Measurements from ENCODE around the gene SLC39A11.
"Not testable (repeated sequence)": the region's sequence is repeated elsewhere in the genome, so short reads cannot be mapped to it uniquely, and the experiment has no call there.

SLC39A11 gene

DNA sequence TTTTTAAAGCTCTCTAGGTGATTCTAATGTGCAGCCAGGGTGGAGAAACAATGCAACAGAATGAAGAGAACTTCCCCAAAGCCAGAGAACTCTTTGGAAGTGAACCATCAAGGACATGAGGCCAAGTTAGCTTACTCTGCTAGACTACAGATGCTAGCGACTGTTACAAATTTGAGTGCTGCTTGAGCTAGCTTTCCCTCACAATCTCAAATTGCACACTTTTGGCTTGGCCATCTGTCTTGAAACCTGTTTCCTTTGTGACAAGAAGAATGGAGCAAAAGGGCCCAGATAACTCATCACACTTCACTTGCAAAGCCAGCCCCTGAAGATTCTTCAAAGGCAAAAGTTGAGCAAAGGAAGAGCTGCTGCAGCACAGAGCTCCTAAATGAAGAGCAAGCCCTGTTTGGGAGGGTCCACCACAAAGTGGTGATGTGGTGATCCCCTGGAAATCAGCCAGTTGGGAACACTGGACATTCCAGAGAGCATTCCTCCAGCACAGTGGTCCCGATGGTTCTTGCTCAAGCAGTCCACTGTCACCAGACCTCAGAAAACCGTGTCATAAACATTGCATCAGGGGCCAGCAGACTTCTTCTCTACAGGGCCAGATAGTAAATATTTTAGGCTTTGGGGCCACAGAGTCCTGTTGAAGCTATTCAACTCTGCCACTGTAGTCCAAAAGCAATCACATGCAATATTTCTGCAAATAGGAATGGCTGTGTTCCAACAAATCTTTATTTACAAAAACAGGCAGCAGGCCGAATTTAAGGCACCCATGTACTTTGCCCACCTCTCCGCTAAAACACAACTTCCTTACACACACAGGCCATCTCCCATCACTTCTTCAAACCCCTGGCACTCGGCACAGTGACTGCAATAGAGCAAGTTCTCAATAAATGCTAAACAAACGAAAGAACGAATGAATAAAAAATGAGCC, 21.2 kb downstream of the SLC39A11 start:
- DNase-seq: no peak

DNA sequence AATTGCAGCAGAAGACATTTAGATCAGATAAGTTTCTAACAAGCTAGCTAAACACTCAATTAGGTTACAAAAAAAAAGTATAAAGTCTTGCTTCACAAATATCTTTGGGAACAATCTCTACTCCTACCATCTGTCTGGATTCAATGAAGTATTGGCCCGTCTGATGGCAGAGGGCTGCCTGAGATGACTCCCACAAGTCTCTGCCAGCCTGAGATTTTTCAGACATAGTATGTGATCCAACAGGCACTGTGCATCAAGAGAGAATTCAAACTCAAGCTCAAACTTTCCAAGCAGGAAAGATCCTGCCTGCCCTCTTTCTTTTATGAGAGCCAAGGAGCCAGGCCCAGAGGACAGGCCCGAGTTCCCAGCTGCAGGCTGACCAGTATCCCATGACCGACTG, 22.6 kb downstream of the SLC39A11 start:
- no peak for DNase-seq

DNA sequence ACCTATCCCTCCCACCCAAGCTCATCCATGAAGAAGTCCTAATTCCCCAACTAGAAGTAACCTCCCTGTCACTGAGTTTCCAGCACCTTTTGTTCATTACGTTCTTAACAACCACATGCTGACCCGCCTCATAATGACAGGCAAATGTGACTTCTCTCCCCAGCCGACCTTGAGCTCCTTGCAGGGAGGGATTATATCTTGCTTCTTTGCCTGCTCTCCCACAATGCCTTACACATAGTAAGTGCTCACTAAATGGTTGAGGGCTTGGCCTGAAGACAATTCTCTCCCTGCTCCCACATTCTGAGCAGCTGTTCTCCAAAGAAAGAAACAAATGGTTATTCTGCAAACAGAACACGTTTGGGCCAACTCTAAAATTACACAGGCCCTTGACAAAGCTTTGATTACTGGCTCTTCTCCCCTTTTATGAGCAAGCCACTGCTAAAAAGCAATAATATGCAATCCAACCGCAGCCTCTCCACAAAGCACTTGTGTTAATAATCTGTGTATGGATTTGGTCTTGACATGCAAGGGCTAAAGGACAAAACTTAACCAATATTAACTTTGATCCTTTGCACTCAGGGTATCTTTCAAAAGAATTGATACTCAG, 23.2 kb downstream of the SLC39A11 start:
- DNase-seq: no peak

DNA sequence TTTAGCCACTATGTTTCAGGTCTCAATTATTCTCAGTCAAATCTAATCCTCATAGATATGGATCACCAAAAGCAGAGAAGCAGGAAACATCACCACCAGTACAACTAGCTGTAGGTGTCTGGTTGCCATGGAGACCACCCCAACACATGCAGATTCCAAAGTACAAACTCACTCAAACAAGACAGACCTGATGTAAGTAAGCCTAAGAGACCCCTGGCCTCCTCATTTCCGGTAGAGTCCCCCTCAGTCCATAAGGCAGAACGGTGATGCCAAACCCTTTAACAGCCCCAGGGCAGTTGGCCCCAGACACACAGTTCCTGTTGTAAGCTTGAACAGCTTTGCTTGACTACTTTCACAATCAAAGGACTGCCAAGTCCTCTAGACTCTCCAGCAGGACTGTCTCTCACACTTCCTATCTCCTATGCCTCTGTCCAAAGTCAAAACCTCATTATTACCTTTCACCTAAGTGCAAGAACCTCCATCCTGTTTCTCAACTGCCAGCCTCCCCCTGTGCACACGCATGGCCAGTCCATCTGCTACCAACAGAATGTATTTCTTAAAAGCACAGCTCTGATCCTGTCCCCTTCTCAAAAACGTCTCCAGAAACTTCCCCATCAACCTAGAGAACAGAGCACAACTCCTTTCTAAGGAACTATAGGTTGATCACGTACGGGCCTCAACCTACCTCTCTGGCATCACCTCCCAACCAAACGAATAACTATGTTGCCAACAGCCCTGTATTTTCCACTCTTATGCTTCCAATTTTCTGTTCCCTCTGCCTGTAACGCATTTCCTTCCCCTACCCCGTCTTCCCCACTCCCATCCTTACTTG, 23.9 kb downstream of the SLC39A11 start:
- peak in 2 of 4 experiments; percentile 13 to 41 for DNase-seq

DNA sequence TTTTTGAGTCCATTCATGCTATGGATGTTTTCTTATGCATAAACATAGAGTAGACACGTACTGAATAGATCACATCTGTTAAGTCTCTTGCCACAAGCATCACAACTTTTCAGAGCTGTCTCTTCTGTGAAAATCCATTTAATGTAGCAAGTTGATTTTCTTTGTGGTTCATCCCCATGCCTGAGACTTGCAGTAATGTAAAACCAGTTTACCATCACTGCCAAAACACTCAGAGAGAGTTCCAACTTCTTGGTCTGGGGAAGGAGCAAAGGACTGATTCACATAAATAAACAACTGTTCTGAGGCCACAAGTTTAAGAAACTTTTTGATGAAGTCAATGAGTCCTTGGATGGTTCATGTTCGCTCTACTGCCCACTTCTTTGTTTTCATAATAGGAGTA, 24.8 kb downstream of the SLC39A11 start:
- DNase-seq: not testable (repeated sequence)

DNA sequence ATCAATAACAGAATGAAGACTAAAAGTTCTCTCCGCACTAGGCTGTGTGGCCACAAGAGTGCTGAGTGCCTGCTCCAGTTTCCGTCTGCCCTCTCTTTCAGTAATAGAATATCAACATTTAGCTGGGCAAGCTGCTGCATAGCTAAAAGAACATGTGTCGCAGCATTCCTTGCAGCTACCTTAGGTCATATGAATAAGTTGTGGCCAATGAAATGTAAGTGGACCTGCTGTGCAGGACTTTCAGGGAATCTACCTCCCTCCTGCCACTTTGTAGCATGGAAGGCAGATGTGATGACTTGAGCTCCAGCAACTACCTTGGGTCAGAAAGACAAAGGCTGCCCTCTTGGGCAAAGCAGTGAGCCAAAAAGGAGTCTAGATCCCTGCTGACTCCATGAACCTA, 25.4 kb downstream of the SLC39A11 start:
- DNase-seq: no peak

DNA sequence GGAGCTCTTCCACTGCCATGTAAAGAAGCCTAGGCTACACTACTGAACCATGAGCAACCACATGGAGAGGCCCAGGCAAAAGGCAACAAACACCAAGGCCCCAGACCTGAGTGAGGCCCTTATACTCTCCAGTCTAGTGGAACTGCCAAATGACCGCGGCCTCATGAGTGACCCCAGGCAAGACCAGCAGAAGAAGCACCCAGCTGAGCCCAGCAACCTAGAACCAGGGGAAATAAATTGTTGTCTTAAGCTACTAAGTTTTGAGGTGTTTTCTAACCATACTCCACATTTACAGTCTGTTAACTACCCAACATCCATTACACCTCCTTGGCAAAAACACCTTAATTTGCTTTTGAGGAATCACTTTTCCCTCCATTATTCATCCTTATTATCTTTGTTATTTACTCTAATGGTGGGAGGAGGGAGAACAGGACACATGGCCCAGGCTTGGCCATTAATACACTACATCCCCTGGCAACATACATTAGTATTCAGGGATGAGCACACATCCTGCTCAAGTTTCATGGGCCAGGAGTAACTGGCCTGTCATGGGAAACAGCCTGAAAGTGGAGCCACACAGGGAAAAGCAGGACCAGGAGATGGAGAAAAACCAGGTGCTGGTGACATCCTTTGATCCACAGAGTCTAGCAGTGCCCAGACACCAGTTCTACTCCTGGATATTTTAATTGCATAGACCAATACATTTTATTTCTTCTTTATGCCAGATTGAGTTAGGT, 26.2 kb downstream of the SLC39A11 start:
- no peak for DNase-seq

DNA sequence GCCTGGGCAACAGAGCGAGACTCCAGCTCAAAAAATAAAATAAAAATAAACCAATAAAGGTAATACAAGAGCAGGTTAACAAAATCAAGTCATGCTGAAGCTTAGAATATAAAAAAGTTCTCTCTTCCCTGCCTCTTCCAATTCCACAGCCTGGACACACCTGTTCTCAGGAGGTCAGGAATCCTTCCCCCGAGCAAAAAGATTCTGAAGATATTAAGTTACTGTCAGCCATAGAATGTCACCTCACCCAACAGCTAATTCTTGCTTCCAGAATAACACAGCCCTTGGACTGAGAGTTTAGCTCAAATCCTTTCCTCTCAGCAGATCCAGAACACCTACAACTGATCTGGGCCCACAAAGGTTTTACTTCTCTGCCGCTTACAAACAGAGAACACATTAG, 27.1 kb downstream of the SLC39A11 start:
- no peak for DNase-seq

DNA sequence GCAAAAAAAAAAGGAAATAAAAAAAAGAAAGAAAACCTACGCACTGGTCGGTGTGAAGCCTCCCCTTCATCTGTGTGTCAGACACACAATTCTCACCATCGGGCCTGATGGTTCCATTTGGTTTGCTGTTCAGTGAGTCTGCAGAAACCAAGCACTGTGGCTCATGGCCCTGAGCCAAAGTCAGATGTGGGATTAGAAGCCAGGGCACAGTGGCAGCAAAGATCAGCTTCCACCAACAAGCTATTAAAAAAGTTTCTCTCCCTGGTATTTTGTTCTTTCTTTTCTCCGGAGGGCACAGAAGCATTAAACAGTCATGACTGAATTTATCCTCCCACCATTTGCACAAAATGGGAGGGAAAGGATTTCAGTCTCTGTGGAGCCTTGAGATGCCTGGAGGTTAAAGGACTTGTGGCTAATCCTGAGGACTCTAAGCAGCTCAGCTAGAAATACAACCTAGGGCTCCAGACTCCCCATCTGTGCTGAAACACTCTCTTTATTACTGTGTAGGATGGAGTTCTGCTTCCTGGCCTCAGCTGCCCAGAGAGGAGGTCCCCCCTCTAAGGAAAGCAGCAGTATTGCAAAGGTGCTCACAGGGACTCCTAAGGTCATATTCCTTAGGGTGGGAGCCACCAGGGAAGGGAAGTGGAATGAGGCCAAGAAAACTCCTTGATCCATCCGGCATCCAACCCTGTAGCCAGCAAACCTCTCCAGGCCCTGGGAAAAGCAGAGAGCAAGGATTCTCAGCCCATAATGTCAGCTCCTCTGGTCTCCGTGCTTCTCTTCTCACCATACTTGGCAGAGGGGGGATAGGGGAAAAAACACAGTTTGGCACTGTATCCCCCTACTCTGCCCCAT, 28.2 kb downstream of the SLC39A11 start:
- peak in 3 of 4 experiments; percentile 20 to 43 (median 30) for DNase-seq

DNA sequence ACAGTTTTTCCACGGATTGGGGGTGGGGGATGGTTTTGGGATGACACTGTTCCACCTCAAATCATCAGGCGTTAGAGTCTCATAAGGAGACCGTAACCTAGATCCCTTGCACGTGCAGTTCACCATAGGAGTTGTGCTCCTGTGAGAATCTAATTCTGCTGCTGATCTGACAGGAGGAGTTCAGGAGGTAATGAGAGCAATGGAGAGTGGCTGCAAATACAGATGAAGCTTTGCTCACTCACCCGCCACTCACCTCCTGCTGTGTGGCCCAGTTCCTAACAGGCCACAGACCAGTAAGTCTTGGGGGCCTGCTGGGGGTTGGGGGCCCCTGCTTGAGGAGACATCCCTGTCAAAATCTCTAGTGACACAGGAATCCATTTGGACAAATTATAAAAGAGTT, 29.8 kb downstream of the SLC39A11 start:
- DNase-seq: no peak

DNA sequence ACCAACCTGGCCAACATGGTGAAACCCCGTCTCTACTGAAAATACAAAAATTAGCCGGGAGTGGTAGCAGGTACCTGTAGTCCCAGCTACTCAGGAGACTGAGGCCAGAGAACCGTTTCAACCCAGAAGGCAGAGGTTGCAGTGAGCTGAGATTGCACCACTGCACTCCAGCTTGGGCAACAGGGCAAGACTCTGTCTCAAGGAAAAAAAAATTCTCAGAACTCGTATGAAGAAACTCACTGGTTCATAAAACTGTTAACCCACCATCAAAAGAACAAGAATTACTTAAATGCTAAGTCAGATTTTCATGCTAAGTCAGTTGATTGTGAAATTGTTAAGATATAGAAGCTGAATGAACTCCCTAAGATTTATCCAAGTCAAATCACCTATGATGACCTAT, 31.3 kb downstream of the SLC39A11 start:
- peak in 2 of 4 experiments; percentile 11 to 32 for DNase-seq

DNA sequence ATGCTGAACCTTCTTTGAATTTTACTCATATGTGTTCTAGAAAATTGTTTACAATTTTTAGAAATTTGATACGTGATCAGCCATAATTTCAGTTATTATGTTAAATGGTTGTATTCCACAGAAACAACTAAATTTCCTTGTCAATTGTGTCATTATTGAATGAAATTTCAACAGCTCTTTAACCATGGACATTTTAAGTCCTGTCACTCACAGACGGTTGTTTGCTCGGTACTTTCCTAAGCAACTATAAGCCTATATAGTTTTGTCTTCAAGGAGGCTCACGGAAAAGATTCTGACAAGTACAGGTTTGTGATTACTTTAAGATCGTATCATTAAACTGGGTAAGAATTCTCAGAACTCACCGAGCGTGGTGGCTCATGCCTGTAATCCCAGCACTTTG, 31.8 kb downstream of the SLC39A11 start:
- no peak for DNase-seq

DNA sequence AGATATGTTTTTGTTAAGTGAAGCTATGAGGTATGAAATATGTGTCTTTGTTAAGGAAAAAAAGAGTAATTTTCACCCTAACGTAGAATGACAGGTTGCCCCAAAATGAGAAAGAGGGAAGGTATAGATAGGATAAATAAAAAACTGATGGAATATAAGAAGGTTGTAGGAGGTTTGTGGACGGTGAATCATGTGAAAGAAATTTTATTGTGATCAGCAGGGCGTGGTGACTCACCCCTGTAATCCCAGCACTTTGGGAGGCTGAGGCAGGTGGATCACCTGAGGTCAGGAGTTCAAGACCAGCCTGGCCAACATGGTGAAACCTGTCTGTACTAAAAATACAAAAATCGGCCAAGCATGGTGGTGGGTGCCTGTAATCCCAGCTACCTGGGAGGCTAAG, 32.8 kb downstream of the SLC39A11 start:
- not testable (repeated sequence) for DNase-seq

DNA sequence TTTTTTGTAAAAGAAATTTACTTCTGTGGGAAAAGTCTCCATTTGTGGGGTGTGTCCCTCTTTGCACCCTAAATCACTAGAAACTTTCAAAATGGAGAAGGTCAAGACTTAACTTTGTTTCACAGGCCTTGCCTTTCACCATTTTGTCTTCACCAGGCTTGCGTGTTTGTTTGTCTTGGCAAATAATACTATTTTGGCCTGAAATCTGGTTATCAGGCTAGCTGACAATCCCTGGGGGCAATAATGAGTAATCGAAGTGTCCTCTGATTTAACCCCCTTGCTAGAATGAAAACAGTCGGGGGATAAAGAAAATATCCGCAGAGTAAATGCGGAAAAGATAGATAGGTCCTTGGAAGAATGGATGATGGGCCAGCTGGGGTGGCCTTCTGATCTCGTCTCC, 34.5 kb downstream of the SLC39A11 start:
- DNase-seq: no peak

DNA sequence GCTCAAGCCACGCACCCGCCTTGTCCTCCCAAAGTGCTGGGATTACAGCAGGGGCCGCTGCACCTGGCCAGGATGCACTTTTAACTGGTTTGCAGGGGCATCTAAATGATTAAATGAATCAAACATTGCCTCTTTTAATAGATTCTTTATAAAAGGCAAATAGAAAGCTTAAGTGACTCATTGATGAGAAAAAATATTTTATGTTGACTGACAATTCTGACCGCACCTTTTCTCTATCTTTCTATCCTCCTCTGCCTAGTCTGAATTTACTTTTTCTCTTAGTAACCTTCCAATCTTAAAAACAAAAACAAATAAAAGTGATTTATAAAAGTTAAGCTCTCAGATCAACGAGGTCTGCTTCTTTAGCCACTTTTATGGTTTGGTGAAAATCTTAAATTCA, 35.3 kb downstream of the SLC39A11 start:
- DNase-seq: no peak

DNA sequence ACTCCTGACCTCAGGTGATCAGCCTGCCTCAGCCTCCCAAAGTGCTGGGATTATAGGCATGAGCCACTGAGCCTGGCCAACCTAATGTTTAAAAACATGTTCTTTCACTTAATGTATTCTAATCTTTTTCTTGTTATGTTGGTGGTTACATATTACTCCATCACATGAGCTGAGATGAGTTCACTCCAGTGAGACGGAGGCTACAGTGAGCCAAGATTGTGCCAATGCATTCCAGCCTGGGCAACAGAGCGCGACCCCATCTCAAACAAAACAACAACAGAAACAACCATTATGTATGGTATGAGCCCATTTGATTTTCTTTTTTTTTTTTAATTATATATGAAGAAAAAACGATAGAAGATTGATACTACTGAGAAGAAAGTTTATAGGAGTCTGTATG, 39.6 kb downstream of the SLC39A11 start:
- no peak for DNase-seq

DNA sequence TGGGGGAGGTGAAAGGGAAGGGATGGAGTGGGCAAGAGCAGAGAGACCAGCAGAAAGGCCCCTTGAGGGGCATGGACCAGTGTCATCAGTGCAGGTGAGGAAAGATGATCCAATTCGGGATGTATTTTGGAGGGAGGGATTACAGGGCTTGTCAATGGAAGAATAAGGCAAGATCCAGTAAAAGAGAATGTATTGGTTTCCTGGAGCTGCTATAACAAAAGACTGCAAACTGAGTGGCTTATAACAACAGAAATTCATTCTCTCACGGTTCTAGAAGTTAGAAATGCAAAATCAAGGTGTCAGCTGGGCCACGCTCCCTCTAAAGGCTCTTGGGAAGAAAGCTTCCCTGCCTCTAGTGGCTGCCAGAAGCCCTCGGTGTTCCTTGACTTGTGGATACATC, 41.7 kb downstream of the SLC39A11 start:
- DNase-seq: no peak

DNA sequence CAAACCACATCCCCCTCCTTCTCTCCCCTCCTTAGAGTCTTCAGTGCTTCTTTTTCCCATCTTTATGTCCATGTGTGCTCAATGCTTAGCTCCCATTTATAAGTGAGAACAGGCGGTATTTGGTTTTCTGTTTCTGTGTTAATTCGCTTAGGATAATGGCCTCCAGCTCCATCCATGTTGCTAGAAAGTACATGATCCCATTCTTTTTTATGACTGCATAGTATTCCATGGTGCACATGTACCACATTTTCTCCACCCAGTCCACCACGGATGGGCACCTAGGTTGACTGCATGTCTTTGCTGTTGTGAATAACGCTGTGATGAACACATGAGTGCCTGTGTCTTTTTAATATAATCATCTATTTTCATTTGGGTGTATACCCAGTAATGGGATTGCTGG, 44.3 kb downstream of the SLC39A11 start:
- no peak for DNase-seq

DNA sequence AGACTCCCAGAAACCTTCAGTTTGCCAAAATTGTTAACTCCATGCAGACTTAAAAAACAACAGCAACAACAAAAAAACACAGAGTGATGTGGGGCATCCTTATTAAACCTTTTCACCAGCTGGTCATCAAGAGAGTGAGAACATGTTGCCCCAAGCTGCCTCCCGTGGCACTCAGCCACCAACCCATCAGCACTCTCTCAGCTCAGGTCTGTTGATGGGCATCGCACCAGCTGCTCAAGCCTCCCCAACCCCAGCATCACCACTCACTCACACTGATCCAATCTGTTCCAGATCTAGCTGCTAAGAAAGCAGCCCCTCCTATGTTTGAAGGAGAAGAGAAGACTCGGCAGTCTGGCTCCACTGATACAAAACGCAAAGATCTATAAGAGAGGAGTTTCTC, 46.8 kb downstream of the SLC39A11 start:
- DNase-seq: no peak

DNA sequence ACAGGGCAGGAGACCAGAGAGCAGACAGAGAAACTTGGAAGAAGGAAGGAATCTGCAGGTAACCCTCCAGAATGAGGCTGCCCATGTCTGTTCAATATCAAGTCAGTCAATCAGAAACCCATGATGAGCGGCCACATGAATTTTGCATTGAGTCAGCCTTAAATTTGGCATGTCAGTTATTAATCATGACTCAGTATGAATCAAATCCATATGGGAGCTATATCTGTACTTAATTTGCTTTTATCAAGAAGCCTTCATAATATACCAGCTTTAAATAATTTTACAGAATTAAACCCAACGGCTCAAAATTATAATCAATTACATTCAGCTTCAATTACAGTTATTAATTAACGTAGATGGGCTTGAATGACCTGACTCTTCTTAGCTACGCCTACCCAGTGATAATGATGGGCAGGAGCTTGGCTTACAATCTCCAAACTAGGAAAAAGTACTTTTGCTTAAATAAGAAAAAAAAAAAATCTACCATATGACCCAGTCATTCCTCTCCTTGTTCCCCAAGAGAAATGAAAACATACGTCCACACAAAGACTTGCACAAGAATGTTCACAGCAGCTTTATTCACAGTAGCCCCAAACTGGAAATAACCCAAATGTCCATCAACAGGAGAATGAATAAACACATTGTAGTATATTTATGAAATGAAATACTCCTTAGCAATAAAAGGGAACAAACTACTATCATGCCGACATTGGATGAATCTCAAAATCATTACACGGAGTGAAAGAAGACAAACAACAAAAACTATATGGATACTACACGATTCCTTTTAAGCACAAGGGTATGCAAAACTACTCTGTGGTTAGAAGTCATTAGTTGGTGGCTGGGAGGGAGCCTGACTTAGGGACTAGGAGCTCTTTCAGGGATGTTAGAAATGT, 48.6 kb downstream of the SLC39A11 start:
- DNase-seq: peak in 2 of 4 experiments; percentile 8 to 9
